Neural cell (in vitro differentiated cells): Measurements from ENCODE around the gene APH1B. TPM values are rescaled to one million over a fixed set of nuclear protein-coding genes. Genes with fewer than 3 reads are reported as not detected.

ENCODE experiments used
- H2AFZ ChIP-seq: fragments of 200-600, 300-800 bp; sonication (generic), shearing (Covaris generic); 2 replicates; pipeline ENCODE4 v1.6.0; 2014; ENCODE audit warnings: low read depth, mild to moderate bottlenecking, antibody characterized with exemption, low read length, moderate library complexity
- H3F3A ChIP-seq: fragments of 200-600 bp; shearing (Covaris generic); 2 replicates; pipeline ENCODE4 v1.6.1; 2016; ENCODE audit warnings: mild to moderate bottlenecking, moderate library complexity, mixed read lengths, antibody characterized with exemption, low read length; ENCODE audit not compliant: insufficient read depth, poor library complexity, severe bottlenecking
- H3K27ac ChIP-seq: fragments of 200-600, 300-800 bp; sonication (generic), shearing (Covaris generic); 2 replicates; pipeline ENCODE4 v1.5.1; 2014; ENCODE audit warnings: mild to moderate bottlenecking, low read length, moderate library complexity
- H3K27me3 ChIP-seq: fragments of 300-800, 200-600 bp; sonication (generic), shearing (Covaris generic); 2 replicates; pipeline ENCODE4 v1.6.0; 2014; ENCODE audit warnings: mild to moderate bottlenecking, low read depth, low read length, moderate library complexity; ENCODE audit not compliant: insufficient read depth
- H3K36me3 ChIP-seq: fragments of 300-800, 200-600 bp; sonication (generic), shearing (Covaris generic); 2 replicates; pipeline ENCODE4 v1.5.1; 2014; ENCODE audit warnings: mild to moderate bottlenecking, antibody characterized with exemption, low read length, moderate library complexity; ENCODE audit not compliant: insufficient read depth
- H3K4me2 ChIP-seq: fragments of 300-800, 200-600 bp; sonication (generic), shearing (Covaris generic); 2 replicates; pipeline ENCODE4 v1.6.0; 2014; ENCODE audit warnings: mild to moderate bottlenecking, low read length
- H3K4me3 ChIP-seq: fragments of 300-800, 200-600 bp; sonication (generic), shearing (Covaris generic); 2 replicates; pipeline ENCODE4 v1.5.1; 2014; ENCODE audit warnings: mild to moderate bottlenecking, low read length, moderate library complexity
- H3K79me2 ChIP-seq: fragments of 200-600 bp; shearing (Covaris generic); replicated peaks from 2 replicates; pipeline ENCODE4 v1.6.0; 2014; ENCODE audit warnings: mild to moderate bottlenecking, low read length, moderate library complexity; ENCODE audit not compliant: insufficient read depth
- H3K9ac ChIP-seq: fragments of 300-800, 200-600 bp; sonication (generic), shearing (Covaris generic); 2 replicates; pipeline ENCODE4 v1.6.1; 2016; ENCODE audit warnings: mild to moderate bottlenecking, low read length, mixed read lengths
- H3K9me2 ChIP-seq: fragments of 200-600 bp; shearing (Covaris generic); 2 replicates; pipeline ENCODE4 v1.6.1; 2016; ENCODE audit warnings: mild to moderate bottlenecking, low read length, mixed read lengths; ENCODE audit not compliant: insufficient read depth
- H3K9me3 ChIP-seq: fragments of 200-600, 300-800 bp; sonication (generic), shearing (Covaris generic); 2 replicates; pipeline ENCODE4 v1.6.1; 2016; ENCODE audit warnings: mild to moderate bottlenecking, mixed run types, low read length, moderate library complexity, mixed read lengths
- H4K20me1 ChIP-seq: fragments of 200-600 bp; shearing (Covaris generic); 2 replicates; pipeline ENCODE4 v1.6.1; 2016; ENCODE audit warnings: mild to moderate bottlenecking, mixed run types; ENCODE audit not compliant: insufficient read depth
- EP300 ChIP-seq: fragments of 450-650 bp; conservative IDR thresholded peaks from 2 replicates; pipeline ENCODE4 v1.6.1; 2014; ENCODE audit warnings: antibody characterized with exemption, mild to moderate bottlenecking, moderate library complexity; ENCODE audit not compliant: poor library complexity, severe bottlenecking
- EZH2 ChIP-seq: fragments of 200-600, 300-800 bp; shearing (Covaris generic), sonication (generic); IDR thresholded peaks from 2 replicates; pipeline ENCODE4 v1.6.1; 2014; ENCODE audit warnings: antibody characterized with exemption, low read length, borderline replicate concordance, mild to moderate bottlenecking; ENCODE audit not compliant: insufficient read depth, poor library complexity, severe bottlenecking
- MXI1 ChIP-seq: fragments of 450-650 bp; conservative IDR thresholded peaks from 2 replicates; pipeline ENCODE4 v1.6.1; 2014; ENCODE audit warnings: antibody characterized with exemption, mild to moderate bottlenecking; ENCODE audit not compliant: poor library complexity, severe bottlenecking
- POLR2AphosphoS5 ChIP-seq: IDR thresholded peaks from 2 replicates; pipeline ENCODE4 v1.6.1; 2012
- RAD21 ChIP-seq: fragments of 450-650 bp; conservative IDR thresholded peaks from 2 replicates; pipeline ENCODE4 v1.6.1; 2014; ENCODE audit warnings: antibody characterized with exemption, mild to moderate bottlenecking, moderate library complexity
- REST ChIP-seq: IDR thresholded peaks from 2 replicates; pipeline ENCODE4 v1.6.1; 2012; ENCODE audit warnings: borderline replicate concordance
- SMC3 ChIP-seq: fragments of 450-650 bp; conservative IDR thresholded peaks from 2 replicates; pipeline ENCODE4 v1.6.1; 2014; ENCODE audit warnings: antibody characterized with exemption, mild to moderate bottlenecking, moderate library complexity; ENCODE audit not compliant: poor library complexity
- TAF1 ChIP-seq: IDR thresholded peaks from 2 replicates; pipeline ENCODE4 v1.6.1; 2012; ENCODE audit warnings: low read depth
- polyA plus RNA-seq: library from polyadenylated mRNA; depleted of rRNA; stranded (reverse); fragments of >200 nt; gene quantifications from 2 replicates; pipeline ENCODE4 v1.2.3, GENCODE V29; 2014
- TF ChIP-seq, protein P1 (sequence below): fragments of 450-650 bp; IDR thresholded peaks from 2 replicates; pipeline ENCODE4 v1.5.1; 2014; ENCODE audit warnings: antibody characterized with exemption, mild to moderate bottlenecking, moderate library complexity; ENCODE audit not compliant: poor library complexity, severe bottlenecking

APH1B gene
- polyA plus RNA-seq, 1 donor from 2014 or later, result 14.6 TPM

DNA sequence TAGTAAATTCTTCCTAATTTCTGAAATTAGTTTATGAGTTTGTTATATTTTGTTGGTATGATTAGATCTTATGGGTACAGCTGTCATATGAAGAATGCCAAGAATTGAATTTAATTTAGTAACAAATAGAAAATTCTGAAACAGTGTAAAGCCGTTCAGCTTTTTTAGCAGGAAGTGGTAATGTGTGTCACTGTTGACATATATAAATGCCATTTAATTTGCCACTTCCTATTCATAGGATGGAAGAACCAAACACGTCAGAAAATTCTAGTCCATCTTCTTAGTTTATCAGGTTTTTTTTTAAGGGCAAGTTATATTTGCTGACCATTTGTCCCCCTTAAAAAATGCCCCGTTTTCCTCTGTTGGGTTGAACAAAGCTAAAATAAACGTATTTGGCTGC is 45.0 kb upstream of the APH1B start:
- no peak overlapping the region for H3K4me2 ChIP-seq
- peaks cover 70% of the 10 kb centered on the region for H3K79me2 ChIP-seq
- TF ChIP-seq REST (no peak), MXI1 (no peak), SMC3 (no peak)

GRCh38 chr15:63232943-63233342 is 44.5 kb upstream of the APH1B start:
- H3K79me2 ChIP-seq, result peaks cover 75% of the 10 kb centered on the region

More for the DNA sequence above, 45.0 kb upstream of the APH1B start:
- no peak overlapping the region for H3K27ac ChIP-seq
- H3K27me3 ChIP-seq, result no peaks in the 10 kb centered on the region
- H4K20me1 ChIP-seq, result no peaks in the 10 kb centered on the region
- H3K9ac ChIP-seq, result no peak overlapping the region
- no peaks in the 10 kb centered on the region for H3K9me3 ChIP-seq
- H3K36me3 ChIP-seq, result no peaks in the 10 kb centered on the region
- no peaks in the 10 kb centered on the region for H3K9me2 ChIP-seq
- H2AFZ ChIP-seq, result no peak overlapping the region
- H3F3A ChIP-seq, result no peaks in the 10 kb centered on the region
- H3K4me3 ChIP-seq, result no peak overlapping the region

More at GRCh38 chr15:63232943-63233342, 44.5 kb upstream of the APH1B start:
- Histone ChIP-seq H3K9me2 (no peaks in the 10 kb centered on the region), H4K20me1 (no peaks in the 10 kb centered on the region), H3K9me3 (no peaks in the 10 kb centered on the region), H3K36me3 (no peaks in the 10 kb centered on the region), H3F3A (no peaks in the 10 kb centered on the region), H3K4me2 (no peak overlapping the region), H3K9ac (no peak overlapping the region), H3K27ac (no peak overlapping the region), H3K27me3 (no peaks in the 10 kb centered on the region), H2AFZ (no peak overlapping the region), H3K4me3 (no peak overlapping the region)
- TF ChIP-seq REST (no peak), POLR2AphosphoS5 (no peak), RAD21 (no peak), EP300 (no peak), EZH2 (no peak), SMC3 (no peak), TAF1 (no peak), MXI1 (no peak)
- TF ChIP-seq, protein P1, sequence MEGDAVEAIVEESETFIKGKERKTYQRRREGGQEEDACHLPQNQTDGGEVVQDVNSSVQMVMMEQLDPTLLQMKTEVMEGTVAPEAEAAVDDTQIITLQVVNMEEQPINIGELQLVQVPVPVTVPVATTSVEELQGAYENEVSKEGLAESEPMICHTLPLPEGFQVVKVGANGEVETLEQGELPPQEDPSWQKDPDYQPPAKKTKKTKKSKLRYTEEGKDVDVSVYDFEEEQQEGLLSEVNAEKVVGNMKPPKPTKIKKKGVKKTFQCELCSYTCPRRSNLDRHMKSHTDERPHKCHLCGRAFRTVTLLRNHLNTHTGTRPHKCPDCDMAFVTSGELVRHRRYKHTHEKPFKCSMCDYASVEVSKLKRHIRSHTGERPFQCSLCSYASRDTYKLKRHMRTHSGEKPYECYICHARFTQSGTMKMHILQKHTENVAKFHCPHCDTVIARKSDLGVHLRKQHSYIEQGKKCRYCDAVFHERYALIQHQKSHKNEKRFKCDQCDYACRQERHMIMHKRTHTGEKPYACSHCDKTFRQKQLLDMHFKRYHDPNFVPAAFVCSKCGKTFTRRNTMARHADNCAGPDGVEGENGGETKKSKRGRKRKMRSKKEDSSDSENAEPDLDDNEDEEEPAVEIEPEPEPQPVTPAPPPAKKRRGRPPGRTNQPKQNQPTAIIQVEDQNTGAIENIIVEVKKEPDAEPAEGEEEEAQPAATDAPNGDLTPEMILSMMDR, result no peak
